Liver (tissue), 2 donors: ENCODE results near the gene ENTPD6.

Experiments used
- TF ChIP-seq, protein P1 (sequence below): IDR thresholded peaks from 2 replicates; pipeline ENCODE4 v1.6.1; 2016; ENCODE audit warnings: antibody characterized with exemption
- TF ChIP-seq, protein P2 (sequence below): IDR thresholded peaks from 2 replicates; pipeline ENCODE4 v1.6.1; 2016; ENCODE audit warnings: antibody characterized with exemption, mild to moderate bottlenecking
- TF ChIP-seq, protein P3 (sequence below): fragments of 150-350 bp; IDR thresholded peaks from 2 replicates; pipeline ENCODE4 v1.5.1; 2017; ENCODE audit warnings: improper control_type of control experiment, low read depth, low read length; ENCODE audit not compliant: missing input control
- donor health status: healthy.

DNA sequence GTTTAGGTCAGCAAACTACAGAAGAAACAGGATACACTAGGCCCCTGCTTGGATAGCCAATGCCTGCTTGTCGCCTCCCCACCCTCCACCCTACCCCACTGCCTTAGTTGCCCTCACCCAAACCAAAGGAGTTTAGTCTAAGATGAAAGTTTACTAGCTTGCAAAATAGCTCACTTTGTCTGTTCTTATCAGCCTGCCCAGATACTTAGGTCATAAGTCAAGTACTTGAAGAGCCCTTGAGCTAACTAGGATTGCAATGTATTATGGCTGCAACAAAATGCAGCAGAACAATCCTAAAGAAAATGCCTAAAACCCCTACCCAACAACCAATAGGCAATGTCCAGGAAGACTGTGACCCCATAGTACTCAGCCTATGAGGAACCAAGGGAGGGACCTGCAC lies 7.3 kb upstream of the ENTPD6 start:
- TF ChIP-seq, protein P1, sequence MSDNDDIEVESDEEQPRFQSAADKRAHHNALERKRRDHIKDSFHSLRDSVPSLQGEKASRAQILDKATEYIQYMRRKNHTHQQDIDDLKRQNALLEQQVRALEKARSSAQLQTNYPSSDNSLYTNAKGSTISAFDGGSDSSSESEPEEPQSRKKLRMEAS: no peak
- TF ChIP-seq, protein P2, sequence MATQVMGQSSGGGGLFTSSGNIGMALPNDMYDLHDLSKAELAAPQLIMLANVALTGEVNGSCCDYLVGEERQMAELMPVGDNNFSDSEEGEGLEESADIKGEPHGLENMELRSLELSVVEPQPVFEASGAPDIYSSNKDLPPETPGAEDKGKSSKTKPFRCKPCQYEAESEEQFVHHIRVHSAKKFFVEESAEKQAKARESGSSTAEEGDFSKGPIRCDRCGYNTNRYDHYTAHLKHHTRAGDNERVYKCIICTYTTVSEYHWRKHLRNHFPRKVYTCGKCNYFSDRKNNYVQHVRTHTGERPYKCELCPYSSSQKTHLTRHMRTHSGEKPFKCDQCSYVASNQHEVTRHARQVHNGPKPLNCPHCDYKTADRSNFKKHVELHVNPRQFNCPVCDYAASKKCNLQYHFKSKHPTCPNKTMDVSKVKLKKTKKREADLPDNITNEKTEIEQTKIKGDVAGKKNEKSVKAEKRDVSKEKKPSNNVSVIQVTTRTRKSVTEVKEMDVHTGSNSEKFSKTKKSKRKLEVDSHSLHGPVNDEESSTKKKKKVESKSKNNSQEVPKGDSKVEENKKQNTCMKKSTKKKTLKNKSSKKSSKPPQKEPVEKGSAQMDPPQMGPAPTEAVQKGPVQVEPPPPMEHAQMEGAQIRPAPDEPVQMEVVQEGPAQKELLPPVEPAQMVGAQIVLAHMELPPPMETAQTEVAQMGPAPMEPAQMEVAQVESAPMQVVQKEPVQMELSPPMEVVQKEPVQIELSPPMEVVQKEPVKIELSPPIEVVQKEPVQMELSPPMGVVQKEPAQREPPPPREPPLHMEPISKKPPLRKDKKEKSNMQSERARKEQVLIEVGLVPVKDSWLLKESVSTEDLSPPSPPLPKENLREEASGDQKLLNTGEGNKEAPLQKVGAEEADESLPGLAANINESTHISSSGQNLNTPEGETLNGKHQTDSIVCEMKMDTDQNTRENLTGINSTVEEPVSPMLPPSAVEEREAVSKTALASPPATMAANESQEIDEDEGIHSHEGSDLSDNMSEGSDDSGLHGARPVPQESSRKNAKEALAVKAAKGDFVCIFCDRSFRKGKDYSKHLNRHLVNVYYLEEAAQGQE: no peak
- TF ChIP-seq, protein P3, sequence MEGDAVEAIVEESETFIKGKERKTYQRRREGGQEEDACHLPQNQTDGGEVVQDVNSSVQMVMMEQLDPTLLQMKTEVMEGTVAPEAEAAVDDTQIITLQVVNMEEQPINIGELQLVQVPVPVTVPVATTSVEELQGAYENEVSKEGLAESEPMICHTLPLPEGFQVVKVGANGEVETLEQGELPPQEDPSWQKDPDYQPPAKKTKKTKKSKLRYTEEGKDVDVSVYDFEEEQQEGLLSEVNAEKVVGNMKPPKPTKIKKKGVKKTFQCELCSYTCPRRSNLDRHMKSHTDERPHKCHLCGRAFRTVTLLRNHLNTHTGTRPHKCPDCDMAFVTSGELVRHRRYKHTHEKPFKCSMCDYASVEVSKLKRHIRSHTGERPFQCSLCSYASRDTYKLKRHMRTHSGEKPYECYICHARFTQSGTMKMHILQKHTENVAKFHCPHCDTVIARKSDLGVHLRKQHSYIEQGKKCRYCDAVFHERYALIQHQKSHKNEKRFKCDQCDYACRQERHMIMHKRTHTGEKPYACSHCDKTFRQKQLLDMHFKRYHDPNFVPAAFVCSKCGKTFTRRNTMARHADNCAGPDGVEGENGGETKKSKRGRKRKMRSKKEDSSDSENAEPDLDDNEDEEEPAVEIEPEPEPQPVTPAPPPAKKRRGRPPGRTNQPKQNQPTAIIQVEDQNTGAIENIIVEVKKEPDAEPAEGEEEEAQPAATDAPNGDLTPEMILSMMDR: no peak
